ENCODE results near the gene MMP7. TPM values are rescaled to one million over a fixed set of nuclear protein-coding genes. Genes with fewer than 3 reads are reported as not detected.

The MMP7 gene, protein sequence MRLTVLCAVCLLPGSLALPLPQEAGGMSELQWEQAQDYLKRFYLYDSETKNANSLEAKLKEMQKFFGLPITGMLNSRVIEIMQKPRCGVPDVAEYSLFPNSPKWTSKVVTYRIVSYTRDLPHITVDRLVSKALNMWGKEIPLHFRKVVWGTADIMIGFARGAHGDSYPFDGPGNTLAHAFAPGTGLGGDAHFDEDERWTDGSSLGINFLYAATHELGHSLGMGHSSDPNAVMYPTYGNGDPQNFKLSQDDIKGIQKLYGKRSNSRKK
- total RNA-seq (not detected), polyA plus RNA-seq (not detected)

GRCh38 chr11:102530558-102530957 is at the start of gene MMP7:
Gene MMP7, minus strand, starts transcription at chr11:102530747. Its CDS starts 47 bp downstream, at chr11:102530700.
- ChIA-PET CTCF (no interaction called here), POLR2A (no interaction called here)
- Mint-ChIP-seq H3K27ac (peak within 1 kb of the TSS in 1 of 8 donors; percentile 5), H3K4me3 (no peak within 1 kb of the TSS), H3K9me3 (no peaks in the 10 kb centered on the region), H3K36me3 (peaks cover 0 to 2% (median 0%) of the 10 kb centered on the region in 3 donors), H3K27me3 (peaks cover 2 to 5% of the 10 kb centered on the region in 2 donors), H3K4me1 (peaks cover 0 to 2% (median 0%) of the 10 kb centered on the region in 3 donors)
- Histone ChIP-seq H3K9me3 (ENCODE audit: low read length) (no peaks in the 10 kb centered on the region), H3K27ac (ENCODE audit: low read depth, low read length) (no peak within 1 kb of the TSS), H3K36me3 (ENCODE audit: insufficient read depth, low read length) (no peaks in the 10 kb centered on the region), H3K4me3 (ENCODE audit: low read length) (no peak within 1 kb of the TSS), H3K4me1 (ENCODE audit: insufficient read depth, low read length) (no peaks in the 10 kb centered on the region), H3K27me3 (ENCODE audit: insufficient read depth, low read length, poor library complexity, severe bottlenecking) (no peaks in the 10 kb centered on the region)
- DNase-seq: no peak

DNA sequence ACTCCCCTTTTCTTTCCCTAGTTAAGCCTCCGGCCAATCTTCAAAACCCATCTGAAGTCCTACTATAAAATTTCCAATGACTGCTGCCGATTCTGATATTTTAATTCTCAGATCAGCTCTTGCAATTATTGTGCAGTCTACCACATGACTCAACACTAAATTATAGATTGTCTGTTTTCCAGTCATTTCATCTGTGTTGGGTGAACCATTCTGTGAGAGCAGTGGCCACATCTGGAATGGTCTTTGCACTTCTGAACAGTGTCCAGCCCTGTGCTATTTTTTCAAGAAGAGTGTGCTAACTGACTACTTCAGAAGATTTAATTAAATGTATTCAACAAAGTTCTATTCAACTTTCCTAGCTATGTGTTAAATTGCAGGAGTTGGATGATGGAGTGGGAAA is 47.2 kb upstream of the MMP7 start:
- Histone ChIP-seq H3K27me3 (ENCODE audit: insufficient read depth, low read length, poor library complexity, severe bottlenecking) (no peaks in the 10 kb centered on the region), H3K4me3 (ENCODE audit: low read length) (no peak overlapping the region), H3K4me1 (ENCODE audit: insufficient read depth, low read length) (peaks cover 20% of the 10 kb centered on the region), H3K9me3 (ENCODE audit: low read length) (no peaks in the 10 kb centered on the region), H3K36me3 (ENCODE audit: insufficient read depth, low read length) (no peaks in the 10 kb centered on the region), H3K27ac (ENCODE audit: low read depth, low read length) (no peak overlapping the region)
- Mint-ChIP-seq H3K4me1 (peaks cover 23 to 31% (median 25%) of the 10 kb centered on the region in 3 donors), H3K4me3 (peak overlapping the region in 2 of 7 donors; percentile 37 to 59), H3K36me3 (peaks cover 0 to 15% (median 2%) of the 10 kb centered on the region in 3 donors), H3K27ac (peak overlapping the region in 4 of 8 donors; percentile 6 to 79 (median 24)), H3K27me3 (no peaks in the 10 kb centered on the region), H3K9me3 (no peaks in the 10 kb centered on the region)
- POLR2A ChIA-PET: no interaction called here
- DNase-seq: no peak
- CTCF ChIA-PET: interaction anchor here (1.0 kb wide), 1 partner anchor 36 kb away, joined by 3 read pairs; no protein-coding TSS in a partner anchor

GRCh38 chr11:102577182-102577581 is 46.6 kb upstream of the MMP7 start:
- peak overlapping the region in 3 of 8 donors; percentile 8 to 79 (median 69) for H3K27ac Mint-ChIP-seq

DNA sequence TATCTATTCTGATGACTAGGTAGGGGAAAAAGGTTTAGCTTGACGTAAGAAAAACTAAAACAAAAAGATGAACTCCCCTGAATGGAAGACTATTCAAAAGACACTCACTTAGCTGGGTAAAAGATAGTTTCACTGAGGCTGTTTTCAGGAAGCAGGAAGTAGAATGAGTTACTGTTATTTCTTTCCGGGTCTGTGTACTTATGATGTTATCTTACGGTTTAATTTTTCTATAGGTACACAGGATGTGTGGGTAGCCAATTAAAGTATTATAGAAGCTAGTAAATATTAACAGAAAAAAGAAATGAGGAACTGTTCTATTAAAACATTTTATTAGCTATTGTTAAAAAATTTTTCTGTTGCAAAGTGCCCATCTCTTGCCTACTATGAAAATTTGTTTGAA is 45.8 kb upstream of the MMP7 start:
- H3K4me3 ChIP-seq (ENCODE audit: low read length): no peak overlapping the region
- Mint-ChIP-seq H3K4me1 (peaks cover 23 to 31% (median 25%) of the 10 kb centered on the region in 3 donors), H3K36me3 (peaks cover 0 to 22% (median 2%) of the 10 kb centered on the region in 3 donors), H3K9me3 (peaks cover 0 to 1% (median 0%) of the 10 kb centered on the region in 5 donors), H3K27me3 (peaks cover 2 to 7% of the 10 kb centered on the region in 2 donors), H3K27ac (peak overlapping the region in 5 of 8 donors; percentile 4 to 80 (median 46)), H3K4me3 (peak overlapping the region in 4 of 7 donors; percentile 6 to 63 (median 29))
- no peaks in the 10 kb centered on the region for H3K36me3 ChIP-seq (ENCODE audit: insufficient read depth, low read length)
- peaks cover 20% of the 10 kb centered on the region for H3K4me1 ChIP-seq (ENCODE audit: insufficient read depth, low read length)
- ChIA-PET POLR2A (interaction anchor here (0.9 kb wide), 1 partner anchor 16 kb away, joined by 3 read pairs; no protein-coding TSS in a partner anchor), CTCF (no interaction called here)
- H3K27ac ChIP-seq (ENCODE audit: low read depth, low read length): no peak overlapping the region
- no peaks in the 10 kb centered on the region for H3K9me3 ChIP-seq (ENCODE audit: low read length)
- no peaks in the 10 kb centered on the region for H3K27me3 ChIP-seq (ENCODE audit: insufficient read depth, low read length, poor library complexity, severe bottlenecking)
- no peak for DNase-seq

More at GRCh38 chr11:102577182-102577581, 46.6 kb upstream of the MMP7 start:
- Histone ChIP-seq H3K4me1 (ENCODE audit: insufficient read depth, low read length) (peaks cover 20% of the 10 kb centered on the region), H3K9me3 (ENCODE audit: low read length) (no peaks in the 10 kb centered on the region), H3K36me3 (ENCODE audit: insufficient read depth, low read length) (no peaks in the 10 kb centered on the region), H3K27ac (ENCODE audit: low read depth, low read length) (no peak overlapping the region), H3K27me3 (ENCODE audit: insufficient read depth, low read length, poor library complexity, severe bottlenecking) (no peaks in the 10 kb centered on the region), H3K4me3 (ENCODE audit: low read length) (no peak overlapping the region)
- H3K36me3 Mint-ChIP-seq: peaks cover 0 to 17% (median 2%) of the 10 kb centered on the region in 3 donors
- ChIA-PET POLR2A (no interaction called here), CTCF (interaction anchor here (0.6 kb wide), 1 partner anchor 36 kb away, joined by 3 read pairs; no protein-coding TSS in a partner anchor)
- H3K27me3 Mint-ChIP-seq: peaks cover 0 to under 1% of the 10 kb centered on the region in 2 donors
- no peaks in the 10 kb centered on the region for H3K9me3 Mint-ChIP-seq
- DNase-seq: peak in 1 of 5 donors; percentile 11
- peak overlapping the region in 5 of 7 donors; percentile 4 to 59 (median 28) for H3K4me3 Mint-ChIP-seq
- peaks cover 23 to 31% (median 25%) of the 10 kb centered on the region in 3 donors for H3K4me1 Mint-ChIP-seq

DNA sequence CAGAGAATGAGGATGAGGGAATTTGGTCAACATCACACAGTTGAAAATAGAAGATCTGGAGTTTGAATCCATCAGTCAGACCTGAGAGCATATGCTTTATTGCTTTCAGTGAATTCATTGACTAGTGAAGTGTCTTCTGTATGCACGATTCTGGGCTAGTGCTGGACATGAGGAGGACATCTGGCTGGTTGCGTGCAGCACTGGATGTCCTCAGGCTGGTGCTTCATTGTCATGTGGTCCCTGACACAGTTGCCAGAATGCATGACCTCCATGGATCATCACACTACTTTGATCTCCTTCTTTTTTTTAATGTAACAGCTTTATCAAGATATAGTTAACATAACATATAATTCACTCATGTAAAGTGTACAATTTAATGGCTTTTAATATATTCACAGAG is 44.5 kb upstream of the MMP7 start:
- no peak for DNase-seq
- H3K36me3 Mint-ChIP-seq: peaks cover 0 to 26% (median 2%) of the 10 kb centered on the region in 3 donors
- peaks cover 0 to 1% (median 0%) of the 10 kb centered on the region in 5 donors for H3K9me3 Mint-ChIP-seq
- Histone ChIP-seq H3K27ac (ENCODE audit: low read depth, low read length) (no peak overlapping the region), H3K4me1 (ENCODE audit: insufficient read depth, low read length) (peaks cover 20% of the 10 kb centered on the region), H3K9me3 (ENCODE audit: low read length) (no peaks in the 10 kb centered on the region), H3K4me3 (ENCODE audit: low read length) (no peak overlapping the region), H3K27me3 (ENCODE audit: insufficient read depth, low read length, poor library complexity, severe bottlenecking) (no peaks in the 10 kb centered on the region), H3K36me3 (ENCODE audit: insufficient read depth, low read length) (no peaks in the 10 kb centered on the region)
- no peak overlapping the region for H3K27ac Mint-ChIP-seq
- CTCF ChIA-PET: no interaction called here
- H3K4me3 Mint-ChIP-seq: no peak overlapping the region
- POLR2A ChIA-PET: no interaction called here
- H3K27me3 Mint-ChIP-seq: peaks cover 2 to 7% of the 10 kb centered on the region in 2 donors
- H3K4me1 Mint-ChIP-seq: peaks cover 23 to 25% (median 24%) of the 10 kb centered on the region in 3 donors

DNA sequence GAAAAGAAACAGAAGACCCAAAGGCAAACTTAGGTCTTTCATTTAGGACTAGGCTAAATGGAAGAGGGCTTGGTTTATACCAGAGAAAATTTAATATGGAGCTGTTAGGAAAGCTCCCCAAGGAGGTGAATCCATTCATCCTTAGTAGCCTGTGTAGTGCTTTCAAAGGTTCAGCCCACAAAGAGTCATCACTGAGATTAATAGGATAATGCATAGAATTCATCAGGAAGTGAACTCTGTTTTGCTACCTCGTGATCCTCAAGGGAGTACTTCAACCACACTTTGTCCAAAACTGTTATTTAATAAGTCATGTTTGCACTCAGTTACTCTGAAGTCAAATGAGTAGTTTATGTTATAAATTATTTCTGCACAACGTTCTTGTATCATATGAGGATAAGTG is 43.3 kb upstream of the MMP7 start:
- ChIA-PET CTCF (interaction anchor here (0.8 kb wide), 1 partner anchor 39 kb away, joined by 3 read pairs; no protein-coding TSS in a partner anchor), POLR2A (no interaction called here)
- peaks cover 0 to 33% (median 2%) of the 10 kb centered on the region in 3 donors for H3K36me3 Mint-ChIP-seq
- no peaks in the 10 kb centered on the region for H3K27me3 ChIP-seq (ENCODE audit: insufficient read depth, low read length, poor library complexity, severe bottlenecking)
- peaks cover 23 to 25% (median 23%) of the 10 kb centered on the region in 3 donors for H3K4me1 Mint-ChIP-seq
- no peak overlapping the region for H3K4me3 Mint-ChIP-seq
- peaks cover 20% of the 10 kb centered on the region for H3K4me1 ChIP-seq (ENCODE audit: insufficient read depth, low read length)
- DNase-seq: no peak
- no peak overlapping the region for H3K27ac Mint-ChIP-seq
- no peak overlapping the region for H3K4me3 ChIP-seq (ENCODE audit: low read length)
- H3K27me3 Mint-ChIP-seq: peaks cover 2 to 11% of the 10 kb centered on the region in 2 donors
- H3K9me3 Mint-ChIP-seq: peaks cover 0 to 4% (median 0%) of the 10 kb centered on the region in 5 donors
- H3K27ac ChIP-seq (ENCODE audit: low read depth, low read length): no peak overlapping the region
- H3K9me3 ChIP-seq (ENCODE audit: low read length): no peaks in the 10 kb centered on the region
- no peaks in the 10 kb centered on the region for H3K36me3 ChIP-seq (ENCODE audit: insufficient read depth, low read length)

GRCh38 chr11:102572554-102573220 is 42.1 kb upstream of the MMP7 start:
- CTCF ChIA-PET: no interaction called here
- POLR2A ChIA-PET: interaction anchor here (0.7 kb wide), 1 partner anchor 32 kb away, joined by 3 read pairs; no protein-coding TSS in a partner anchor
- no peak for DNase-seq
- H3K9me3 ChIP-seq (ENCODE audit: low read length): no peaks in the 10 kb centered on the region
- H3K4me1 ChIP-seq (ENCODE audit: insufficient read depth, low read length): peaks cover 20% of the 10 kb centered on the region
- H3K9me3 Mint-ChIP-seq: peaks cover 0 to 9% (median 4%) of the 10 kb centered on the region in 5 donors
- H3K4me3 ChIP-seq (ENCODE audit: low read length): no peak overlapping the region
- H3K27ac ChIP-seq (ENCODE audit: low read depth, low read length): no peak overlapping the region
- no peak overlapping the region for H3K27ac Mint-ChIP-seq
- no peaks in the 10 kb centered on the region for H3K27me3 ChIP-seq (ENCODE audit: insufficient read depth, low read length, poor library complexity, severe bottlenecking)
- no peaks in the 10 kb centered on the region for H3K36me3 ChIP-seq (ENCODE audit: insufficient read depth, low read length)
- peaks cover 2 to 11% of the 10 kb centered on the region in 2 donors for H3K27me3 Mint-ChIP-seq
- H3K4me3 Mint-ChIP-seq: no peak overlapping the region
- peaks cover 0 to 39% (median 4%) of the 10 kb centered on the region in 3 donors for H3K36me3 Mint-ChIP-seq
- H3K4me1 Mint-ChIP-seq: peaks cover 21 to 22% (median 21%) of the 10 kb centered on the region in 3 donors

- H3K36me3 ChIP-seq (ENCODE audit: insufficient read depth, low read length): no peaks in the 10 kb centered on the region
- H3K4me1 ChIP-seq (ENCODE audit: insufficient read depth, low read length): peaks cover 2% of the 10 kb centered on the region
- Mint-ChIP-seq H3K9me3 (peaks cover 0 to 20% (median 6%) of the 10 kb centered on the region in 5 donors), H3K27ac (no peak overlapping the region), H3K4me1 (peaks cover 3 to 4% (median 4%) of the 10 kb centered on the region in 3 donors), H3K27me3 (peaks cover 2 to 11% of the 10 kb centered on the region in 2 donors), H3K36me3 (peaks cover 0 to 35% (median 2%) of the 10 kb centered on the region in 3 donors), H3K4me3 (no peak overlapping the region)
- H3K9me3 ChIP-seq (ENCODE audit: low read length): no peaks in the 10 kb centered on the region
- H3K27ac ChIP-seq (ENCODE audit: low read depth, low read length): no peak overlapping the region
- DNase-seq: no peak
- H3K4me3 ChIP-seq (ENCODE audit: low read length): no peak overlapping the region
- H3K27me3 ChIP-seq (ENCODE audit: insufficient read depth, low read length, poor library complexity, severe bottlenecking): no peaks in the 10 kb centered on the region
- ChIA-PET POLR2A (no interaction called here), CTCF (no interaction called here)
Measured at GRCh38 chr11:102568851-102569250, 38.3 kb upstream of the MMP7 start.
